Heart right ventricle (tissue), 16 donors: ENCODE data around the gene CXCR5. TPM values are rescaled to one million over a fixed set of nuclear protein-coding genes. Genes with fewer than 3 reads are reported as not detected.

Experiments used
- ATAC-seq, 8 donors: fragments of 200-7000 bp; cut with Tn5 transposase; one replicate each; pipeline ENCODE4 v1.9.1; 2020; ENCODE audit warnings: mild to moderate bottlenecking in 8 of 8, moderate library complexity in 8 of 8, moderate number of reproducible peaks in 1 of 8
- DNase-seq, 2 donors: peaks; one replicate each; pipeline ENCODE4 v3.0.0-alpha.2; 2020
- H3K27ac ChIP-seq, 10 donors: fragments of 200-600 bp; sonication (generic) in 2 of 10; one replicate each; pipeline versions ENCODE4 v1.5.0 to v1.8.0; 2020 to 2022; ENCODE audit warnings: mild to moderate bottlenecking in 3 of 10
- H3K27me3 ChIP-seq, 7 donors: fragments of 200-600 bp; one replicate each; pipeline ENCODE4 v1.8.0; 2021 to 2022; ENCODE audit warnings: mild to moderate bottlenecking in 2 of 7
- H3K36me3 ChIP-seq, 9 donors: fragments of 200-600 bp; sonication (generic) in 1 of 9; one replicate each; pipeline versions ENCODE4 v1.5.0 to v1.8.0; 2020 to 2022; ENCODE audit warnings: mild to moderate bottlenecking in 2 of 9
- H3K4me1 ChIP-seq, 9 donors: fragments of 200-600 bp; sonication (generic) in 1 of 9; one replicate each; pipeline versions ENCODE4 v1.5.0 to v1.8.0; 2020 to 2022; ENCODE audit warnings: mild to moderate bottlenecking in 4 of 9
- H3K4me3 ChIP-seq, 10 donors: fragments of 200-600 bp; sonication (generic) in 2 of 10; one replicate each; pipeline versions ENCODE4 v1.5.0 to v1.8.0; 2020 to 2022; ENCODE audit warnings: mild to moderate bottlenecking in 7 of 10, moderate library complexity in 2 of 10
- H3K9me3 ChIP-seq, 11 donors: fragments of 200-600 bp in 10 of 11; sonication (generic) in 2 of 11; one replicate each; pipeline versions ENCODE4 v1.5.0 to v1.8.0; 2013 to 2022; ENCODE audit warnings: mild to moderate bottlenecking in 2 of 11, control low read depth in 1 of 11, moderate library complexity in 1 of 11
- CTCF ChIP-seq, 9 donors: fragments of 200-600 bp; sonication (generic) in 2 of 9; IDR thresholded peaks; one replicate each; pipeline versions ENCODE4 v1.5.0 to v1.8.0; 2021 to 2022; ENCODE audit warnings: antibody characterized with exemption in 9 of 9, mild to moderate bottlenecking in 5 of 9, moderate library complexity in 1 of 9
- WGBS, 2 donors: extraction: QIAGEN DNeasy Blood & Tissue Kit; methylation state at CpG; one replicate each; pipeline ENCODE4 v1.1.7; 2013; ENCODE audit warnings: inconsistent platforms in 1 of 2; 5-methylcytosine and 5-hydroxymethylcytosine counted together
- intact Hi-C, 10 donors: fragments of 100-400 bp; cut with DNase I; formaldehyde crosslinking; loops; one replicate each; pipeline versions ENCODE4 v1.11.1 to v1.14.2; 2022
- polyA plus RNA-seq, 2 donors: library from polyadenylated mRNA; stranded (reverse); fragments of 200-250 nt; gene quantifications; one replicate each; pipeline ENCODE4 v1.2.3, GENCODE V29; 2013
- total RNA-seq, 10 donors: library from RNA; stranded (reverse); fragmentation: NEBNext Ultra II Directional in 3 of 10; extraction: Animal tissue kit (Norgen Biotek cat#: 25700) in 3 of 10; gene quantifications; one replicate each; pipeline versions ENCODE4 v1.2.1 to v1.2.4, GENCODE V29; 2021 to 2023
- donor health status: Arrhythmogenic right ventricular cardiomyopathy.
- donor health status: ischemic (EF 13 %, LVEDD 7.1; RV severe dilation, severe dysfunction).
- donor health status: healthy with polysubstance abuse.
- donor health status: DM: no; HTN: yes; CAD: no.
- donor health status: DM: no; HTN: no; CAD: no.
- donor health status: ischemic (EF 25% LVEDD 6.9; RV normal size, moderate dysfunction).
- donor health status: ischemic (EF 25% LVEDD 5.7; RV mildly dilated, moderate dysfunction).
- donor health status: healthy.
- donor health status: DM: yes; HTN: yes; CAD: no.
- donor health status: Ischemic cardiomyopathy.
- donor health status: ischemic (EF 35%, LVEDD 5.7; RV mildly dilated, moderate dysfunction).
- donor health status: nonischemic (EF 11% LVEDD 7.7; RV severe dilation, severe dysfunction).
- donor health status: DM: yes; HTN: yes; CAD: no.
- donor health status: PGD.
- donor health status: ischemic (EF 29% LVEDD 5.4; RV normal size, mild dysfunction).
- donor health status: nonischemic (EF 23%, LVEDD 6.1; RV moderate dilation, normal function).

Gene CXCR5
- total and polyA plus RNA-seq, 12 donors = 0.16 to 0.58 (median 0.22) TPM; not detected in 9

GRCh38 chr11:118913411-118914125 lies 29.9 kb downstream of the CXCR5 start:
- H3K4me3 ChIP-seq = peak overlapping the region in 7 of 10 donors; percentile 4 to 32 (median 16)
- ATAC-seq (no peak), DNase-seq (no peak)
- H3K4me1 ChIP-seq = peaks cover 91 to 100% (median 100%) of the 10 kb centered on the region in 9 donors
- intact Hi-C loops = no loop called here
- WGBS, 2 donors = 24 to 31% methylated on average over 9 of the region's 9 CpGs
- no peak for TF ChIP-seq CTCF (IDR thresholded peaks at IDR 0.05)
- peak overlapping the region; percentile 83 to 98 (median 94) for H3K27ac ChIP-seq
- H3K9me3 ChIP-seq = no peaks in the 10 kb centered on the region
- H3K36me3 ChIP-seq = no peaks in the 10 kb centered on the region
- no peaks in the 10 kb centered on the region for H3K27me3 ChIP-seq

- 21 to 29% methylated on average over 15 of the region's 15 CpGs for WGBS, 2 donors
- Histone ChIP-seq H3K27ac (peak overlapping the region; percentile 83 to 98 (median 94)), H3K4me1 (peaks cover 92 to 99% (median 98%) of the 10 kb centered on the region in 9 donors), H3K9me3 (no peaks in the 10 kb centered on the region), H3K4me3 (peak overlapping the region in 7 of 10 donors; percentile 4 to 32 (median 16)), H3K27me3 (no peaks in the 10 kb centered on the region), H3K36me3 (no peaks in the 10 kb centered on the region)
- TF ChIP-seq CTCF (IDR thresholded peaks at IDR 0.05) = no peak
- ATAC-seq = no peak
- intact Hi-C loops = no loop called here
- DNase-seq = peak in 1 of 2 donors; percentile 36
These were observed 30.7 kb downstream of the CXCR5 start for GRCh38 chr11:118914178-118914918.

GRCh38 chr11:118914987-118915386 lies 31.3 kb downstream of the CXCR5 start:
- intact Hi-C loops = no loop called here
- ATAC-seq = no peak
- Histone ChIP-seq H3K4me3 (no peak overlapping the region), H3K4me1 (peaks cover 92 to 99% (median 98%) of the 10 kb centered on the region in 9 donors), H3K9me3 (no peaks in the 10 kb centered on the region), H3K36me3 (no peaks in the 10 kb centered on the region), H3K27ac (peak overlapping the region; percentile 83 to 98 (median 94)), H3K27me3 (no peaks in the 10 kb centered on the region)
- 86 to 90% methylated on average over 4 of the region's 4 CpGs for WGBS, 2 donors
- no peak for DNase-seq
- TF ChIP-seq CTCF (IDR thresholded peaks at IDR 0.05) = no peak

GRCh38 chr11:118915396-118915795 lies 31.7 kb downstream of the CXCR5 start:
- Histone ChIP-seq H3K4me3 (no peak overlapping the region), H3K4me1 (peaks cover 91 to 99% (median 98%) of the 10 kb centered on the region in 9 donors), H3K9me3 (no peaks in the 10 kb centered on the region), H3K27ac (peak overlapping the region; percentile 83 to 98 (median 94)), H3K27me3 (no peaks in the 10 kb centered on the region), H3K36me3 (no peaks in the 10 kb centered on the region)
- WGBS, 2 donors = 72 to 75% methylated on average over 2 of the region's 2 CpGs
- no peak for TF ChIP-seq CTCF (IDR thresholded peaks at IDR 0.05)
- ATAC-seq (no peak), DNase-seq (no peak)
- intact Hi-C loops = no loop called here
